NCI-H2196 treated with DMSO at 0.1 percent for 48 hours (cell line): ENCODE results near the gene SH2B3.
A peak's percentile ranks its signal among the peaks of the same experiment; 100 is the strongest.

ENCODE experiments used
- DNase-seq: peaks from one replicate; lab custom pipeline; 2025; ENCODE audit not compliant: unreplicated experiment; lab: John Stamatoyannopoulos, UW

Gene SH2B3

DNA sequence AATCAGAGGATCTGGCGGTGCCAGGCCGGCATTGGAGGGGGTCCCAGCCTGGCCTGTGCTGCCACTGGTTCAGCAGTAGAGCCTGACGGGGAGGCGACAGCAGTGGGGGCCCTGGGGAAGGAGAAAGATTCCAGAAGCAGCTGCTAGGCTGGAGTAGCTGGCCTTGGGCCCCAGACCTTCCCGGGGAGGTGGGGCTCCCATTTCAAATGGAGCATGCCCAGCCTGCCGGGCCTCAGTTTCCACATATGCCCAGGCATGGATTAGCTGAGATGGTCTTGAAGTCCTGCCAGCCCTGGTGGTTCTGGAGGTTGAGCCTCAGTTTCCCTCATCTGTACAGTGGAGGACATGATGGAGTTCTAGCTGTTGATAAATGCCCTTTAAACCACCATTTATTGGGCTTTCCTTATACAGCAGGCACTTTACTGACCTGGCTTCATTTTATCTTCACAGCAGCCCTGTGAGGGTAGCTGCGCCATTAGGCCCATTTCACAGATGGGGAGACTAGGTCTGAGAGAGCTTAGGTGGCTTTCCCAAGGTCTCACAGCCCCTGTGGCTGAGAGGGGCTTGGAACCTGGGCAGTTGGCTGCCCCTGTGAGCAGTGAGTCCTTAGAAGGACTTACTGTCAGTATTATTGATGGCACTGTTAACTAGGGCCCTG is 21.8 kb downstream of the SH2B3 start:
- DNase-seq = no peak

DNA sequence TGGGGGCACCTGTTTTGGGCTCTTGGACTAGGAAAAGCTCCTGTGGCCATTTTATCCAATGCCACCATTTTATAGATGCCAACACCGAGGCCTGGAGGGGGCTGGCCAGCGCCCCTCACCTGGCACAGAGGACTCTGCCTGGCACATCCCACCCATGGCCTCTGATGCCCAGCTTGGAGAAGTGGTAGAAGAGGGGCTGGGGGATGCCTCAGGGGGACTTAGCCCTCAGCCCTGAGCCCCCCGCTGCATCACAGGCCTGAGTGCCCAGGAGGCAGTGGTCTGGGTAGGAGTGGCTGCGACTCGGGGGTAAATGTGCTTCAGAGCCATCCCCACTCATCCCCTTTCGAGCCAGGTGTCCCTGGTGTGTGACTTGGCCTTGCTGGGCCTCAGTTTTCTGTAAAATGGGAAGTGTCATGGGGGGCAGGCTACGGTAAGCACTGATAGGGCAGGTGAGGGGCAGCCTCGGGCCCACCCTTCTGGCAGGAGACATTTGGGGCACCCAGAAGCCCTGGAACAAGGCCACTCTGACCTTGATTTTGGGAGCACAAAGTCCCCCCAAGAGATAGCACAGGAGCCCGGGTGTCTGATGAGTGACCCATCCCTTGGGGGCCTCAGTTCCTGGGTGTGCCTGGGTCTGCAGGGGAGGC is 22.5 kb downstream of the SH2B3 start:
- no peak for DNase-seq

DNA sequence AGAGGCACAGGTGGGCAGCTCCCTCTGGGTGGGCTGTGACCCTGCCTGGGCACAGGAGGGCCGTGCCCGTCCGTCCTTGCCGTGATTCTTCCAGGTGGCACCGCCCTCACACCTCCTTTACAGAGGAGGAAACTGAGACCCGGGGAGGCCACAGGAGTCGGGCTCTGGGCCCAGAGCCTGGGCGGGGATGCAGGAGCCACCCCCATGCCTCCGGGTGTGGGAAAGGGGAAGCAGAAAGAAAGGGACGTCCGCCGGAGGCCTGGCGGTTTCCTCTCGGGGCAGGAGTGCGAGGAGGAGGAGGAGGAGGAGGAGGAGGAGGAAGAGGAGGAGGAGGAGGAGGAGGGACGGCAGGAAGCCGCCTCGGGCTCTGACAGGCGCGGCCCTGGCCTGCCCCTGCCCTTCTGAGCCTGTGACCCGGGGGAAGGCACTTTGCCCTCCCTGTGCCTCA is 23.0 kb downstream of the SH2B3 start:
- no peak for DNase-seq

DNA sequence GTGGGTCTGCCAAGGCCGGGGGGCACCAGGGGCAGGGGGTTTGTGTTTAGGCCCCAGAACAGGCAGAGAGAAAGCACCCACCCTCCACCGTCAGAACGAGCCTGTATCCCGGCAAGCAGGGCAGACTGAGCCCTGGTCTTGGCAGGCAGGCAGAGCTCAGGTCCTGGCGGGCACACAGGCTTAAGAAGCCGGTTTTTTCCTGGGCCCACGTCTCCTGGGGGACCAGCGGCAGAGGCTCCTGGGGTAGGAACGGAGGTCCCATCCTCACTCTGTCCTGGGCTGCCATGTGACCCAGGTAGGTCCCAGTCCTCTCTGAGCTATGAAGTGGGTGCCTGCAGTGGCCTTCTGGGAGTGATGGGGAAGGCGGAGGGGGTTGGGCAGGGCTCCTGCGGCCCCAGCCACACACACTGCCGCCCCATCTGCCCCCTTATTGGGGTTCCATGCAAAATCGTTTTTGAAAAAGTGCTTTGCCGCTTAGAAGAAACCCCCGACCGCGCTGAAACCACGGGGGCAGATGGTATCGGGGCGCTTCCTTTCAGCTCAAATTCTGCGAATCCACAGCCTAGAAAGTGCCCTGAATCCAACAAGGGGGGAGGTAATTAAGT is 24.2 kb downstream of the SH2B3 start:
- DNase-seq = no peak

DNA sequence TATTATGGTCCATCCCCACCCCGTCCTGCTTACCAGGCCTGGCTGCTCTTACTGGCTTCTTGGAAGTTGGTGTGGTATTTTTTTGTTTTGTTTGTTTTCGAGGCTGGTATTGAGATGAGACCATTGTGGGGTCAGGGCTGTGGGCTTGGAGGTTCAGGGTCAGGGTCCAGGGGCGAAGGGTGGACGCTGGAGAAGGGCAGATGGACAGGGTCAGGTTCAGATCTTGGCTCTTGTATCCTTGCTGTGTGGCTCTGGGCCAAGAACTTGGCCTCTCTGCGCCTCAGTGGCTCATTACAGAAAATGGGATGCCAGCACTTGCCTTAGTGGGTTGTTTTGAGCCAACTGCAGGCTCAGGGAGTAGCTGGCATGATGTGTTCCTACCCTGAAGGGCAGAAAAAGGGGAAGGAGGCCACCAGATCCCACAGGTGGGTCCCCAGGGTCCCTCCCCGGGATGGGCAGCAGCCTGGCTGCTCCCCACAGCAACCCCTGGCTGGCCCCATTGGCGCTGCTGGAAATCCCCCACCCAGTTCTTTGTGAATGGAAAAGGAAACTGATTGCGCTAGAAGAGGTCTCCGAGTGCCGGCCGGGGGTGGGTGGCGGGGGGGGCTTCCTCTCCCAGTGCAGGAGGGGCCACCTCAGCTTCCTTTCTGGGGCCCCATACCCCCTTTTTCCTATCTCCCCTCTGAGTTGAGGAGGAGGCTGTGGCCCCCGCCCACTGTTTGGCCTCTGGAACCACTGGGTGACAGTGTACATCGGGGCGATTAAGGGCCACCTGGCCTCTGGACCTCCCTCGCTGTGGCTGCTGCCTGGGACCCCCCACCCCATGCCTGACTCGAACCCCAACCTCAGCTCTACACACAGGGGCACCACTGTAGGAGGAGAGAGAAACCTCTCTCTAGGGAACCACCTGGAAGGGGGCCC is 25.0 kb downstream of the SH2B3 start:
- DNase-seq = no peak

DNA sequence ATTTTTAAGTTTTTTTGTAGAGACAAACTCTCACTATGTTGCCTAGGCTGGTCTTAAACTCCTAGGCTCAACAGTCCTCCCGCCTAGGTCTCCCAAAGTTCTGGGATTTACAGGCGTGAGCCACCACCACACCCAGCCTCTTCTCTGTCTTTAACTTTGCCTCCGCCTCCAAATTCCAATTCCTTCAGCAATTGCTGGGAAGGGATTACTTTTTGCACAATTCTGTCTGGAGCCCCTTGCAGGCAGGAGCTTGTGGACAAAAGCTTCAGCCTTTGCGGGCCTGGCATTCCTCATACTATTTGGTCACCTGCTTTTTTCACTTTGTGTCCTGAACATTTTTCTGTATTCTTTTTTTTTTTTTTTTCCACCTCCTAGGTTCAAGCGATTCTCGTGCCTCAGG is 26.0 kb downstream of the SH2B3 start:
- no peak for DNase-seq

DNA sequence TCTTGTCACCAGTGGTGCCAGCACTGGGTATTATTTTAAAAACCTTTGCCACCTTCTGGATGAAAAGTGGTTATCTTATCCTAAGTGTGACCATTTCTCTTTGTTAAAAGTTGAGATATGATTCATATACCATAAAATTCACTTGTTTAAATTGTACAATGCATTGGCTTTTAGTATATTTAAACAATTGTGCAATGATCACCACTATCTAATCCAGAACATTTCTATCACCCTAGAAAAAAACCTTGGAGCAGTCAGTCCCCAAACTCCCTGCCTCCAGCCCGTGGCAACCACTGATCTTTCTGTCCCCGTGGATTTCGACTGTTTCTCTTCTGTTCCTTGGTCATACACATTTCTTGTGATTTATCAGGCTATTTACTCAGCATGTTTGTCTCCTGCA is 28.3 kb downstream of the SH2B3 start:
- DNase-seq = no peak

DNA sequence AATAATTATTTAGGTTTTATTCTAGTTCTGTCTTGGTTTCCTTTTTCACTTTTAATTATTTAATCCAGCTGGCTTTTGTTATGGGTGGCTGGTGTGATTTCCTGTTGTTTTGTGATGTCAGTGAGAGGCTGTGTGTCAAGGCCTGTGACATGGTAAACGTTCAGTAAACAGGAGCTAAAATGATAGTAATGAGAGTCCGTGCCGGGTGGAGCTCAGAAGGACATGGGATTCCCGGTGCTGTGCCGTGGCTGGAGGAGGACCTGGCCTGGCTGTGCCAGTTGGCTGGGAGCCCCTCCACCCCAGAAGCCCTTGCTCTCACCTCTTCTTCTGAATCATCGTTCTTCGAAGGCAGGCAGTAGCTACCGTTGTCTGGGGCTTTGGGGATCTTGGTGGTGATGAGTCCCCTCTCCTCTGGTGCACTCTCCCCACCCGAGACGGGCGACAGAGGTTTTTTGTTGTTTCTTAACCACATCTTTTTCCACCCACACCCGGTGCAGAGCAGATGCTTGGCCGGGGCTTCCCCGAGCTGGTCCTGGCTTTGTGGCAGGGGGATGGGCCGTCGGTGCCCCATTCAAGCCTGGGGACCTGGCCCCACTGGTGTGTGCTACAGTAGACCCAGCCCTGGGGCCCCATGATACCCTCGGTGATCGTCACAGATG is 29.1 kb downstream of the SH2B3 start:
- DNase-seq = peak; percentile 39

DNA sequence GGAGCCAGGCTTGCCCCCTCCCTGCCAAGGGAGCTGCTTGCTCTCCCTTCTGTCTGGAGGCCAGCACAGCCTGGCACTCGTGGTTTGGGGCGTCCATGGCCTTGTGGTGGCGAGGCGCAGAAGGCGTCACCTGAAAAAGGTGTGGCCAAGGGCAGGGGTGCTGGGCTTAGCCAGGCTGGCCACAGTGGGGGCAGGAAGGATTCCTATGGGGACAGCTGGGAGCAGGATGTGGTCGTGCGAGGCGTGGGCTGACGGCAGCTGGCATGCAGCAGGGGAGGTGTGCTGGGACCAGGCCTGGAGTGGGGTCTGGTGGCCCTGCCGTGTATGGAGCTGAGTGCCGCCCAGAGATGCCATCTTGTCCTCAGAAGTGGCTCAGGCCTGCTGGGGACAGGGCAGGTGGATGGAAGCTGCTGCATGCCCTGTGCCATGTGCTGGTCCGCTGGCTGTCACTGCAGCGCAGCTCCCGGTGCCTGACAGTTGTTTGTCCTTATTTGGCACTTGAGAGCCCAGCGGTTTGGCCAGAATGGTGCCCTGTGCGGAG is 30.0 kb downstream of the SH2B3 start:
- no peak for DNase-seq

DNA sequence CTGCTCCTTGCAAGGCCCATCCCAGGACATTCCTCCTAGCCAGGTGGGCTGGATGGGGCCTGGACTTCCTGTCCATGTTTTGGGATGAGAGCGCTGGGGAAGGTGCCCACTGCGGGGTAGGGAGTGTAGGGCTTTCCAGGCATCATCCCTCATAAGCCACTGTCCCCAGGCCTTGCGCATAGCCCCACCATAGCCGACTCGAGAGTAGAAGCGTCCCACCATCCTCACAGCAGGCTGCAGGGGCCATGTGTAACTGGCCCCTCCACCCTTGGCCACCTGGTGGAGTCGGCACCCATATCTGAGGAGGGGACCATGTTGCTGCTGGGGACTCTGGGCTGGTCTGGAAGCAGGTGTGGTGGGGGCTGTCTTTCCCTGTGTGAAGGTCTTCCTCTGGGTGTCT is 30.5 kb downstream of the SH2B3 start:
- DNase-seq = no peak

DNA sequence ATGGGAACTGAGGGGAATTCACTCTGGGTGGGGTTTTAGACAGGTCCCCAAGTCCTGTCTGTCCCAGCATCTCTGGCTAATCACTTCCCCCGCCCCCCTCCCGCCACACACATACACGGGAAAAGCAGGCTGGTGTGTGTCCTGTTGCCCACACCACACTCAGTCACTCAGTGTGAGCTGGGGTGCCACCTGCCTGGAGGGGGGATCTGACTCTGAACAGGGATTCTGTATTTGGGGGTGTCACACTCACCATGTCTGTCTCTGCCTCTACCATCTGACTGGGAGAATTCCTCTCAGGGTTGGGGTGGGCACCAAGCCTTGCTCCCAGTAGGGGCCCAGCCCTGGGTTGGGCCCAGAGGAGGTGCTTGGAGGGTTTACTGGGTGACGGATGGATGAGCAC is 31.1 kb downstream of the SH2B3 start:
- no peak for DNase-seq

DNA sequence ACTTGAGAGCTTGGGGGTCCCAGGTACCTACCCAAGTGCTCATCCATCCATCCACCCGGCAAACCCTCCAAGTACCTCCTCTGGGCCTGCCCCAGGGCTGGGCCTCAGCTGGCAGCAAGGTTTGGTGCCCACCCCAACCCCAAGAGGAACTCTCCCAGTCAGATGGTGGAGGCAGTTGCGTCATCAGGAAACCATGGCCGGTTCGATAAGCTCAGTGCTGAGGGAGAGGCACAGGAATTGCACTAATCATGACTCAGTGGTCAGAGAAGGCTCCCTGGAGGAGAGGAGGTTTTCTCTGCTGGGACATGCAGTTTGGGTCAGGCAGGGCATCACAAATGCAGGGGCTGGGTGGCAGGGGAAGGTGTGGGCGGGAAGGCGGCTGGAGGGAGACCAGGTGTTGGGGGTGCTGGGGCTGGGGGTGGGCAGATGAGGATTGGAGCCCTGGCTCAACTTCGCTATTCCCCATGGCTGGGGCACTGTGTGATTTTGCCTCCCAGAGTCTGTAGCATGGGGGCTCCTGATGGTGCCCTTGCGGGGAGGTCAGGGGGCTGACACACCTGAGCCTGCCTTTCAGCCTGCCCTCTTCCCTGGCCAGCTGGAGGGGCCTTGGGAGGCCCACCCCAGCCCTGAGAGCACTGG is 32.2 kb downstream of the SH2B3 start:
- DNase-seq = no peak

DNA sequence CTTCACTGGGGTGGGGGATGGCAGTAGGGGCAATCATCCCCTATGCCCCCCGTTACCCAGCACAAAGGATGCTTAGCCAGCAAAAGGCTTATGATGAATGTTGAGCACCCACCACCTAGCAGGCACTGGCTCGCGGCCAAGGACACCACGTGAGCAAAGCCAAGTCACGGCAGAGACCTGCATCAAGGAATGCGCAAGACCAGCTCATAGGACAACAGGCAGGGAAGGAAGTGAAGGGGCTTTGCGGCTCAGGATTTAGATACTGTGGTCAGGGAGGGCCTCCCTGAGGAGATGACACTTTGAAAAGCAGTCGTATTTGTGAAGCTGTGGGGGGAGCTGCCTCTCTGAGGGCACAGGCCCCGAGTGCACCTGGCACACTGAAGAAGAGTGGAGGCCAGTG is 32.8 kb downstream of the SH2B3 start:
- DNase-seq = no peak

DNA sequence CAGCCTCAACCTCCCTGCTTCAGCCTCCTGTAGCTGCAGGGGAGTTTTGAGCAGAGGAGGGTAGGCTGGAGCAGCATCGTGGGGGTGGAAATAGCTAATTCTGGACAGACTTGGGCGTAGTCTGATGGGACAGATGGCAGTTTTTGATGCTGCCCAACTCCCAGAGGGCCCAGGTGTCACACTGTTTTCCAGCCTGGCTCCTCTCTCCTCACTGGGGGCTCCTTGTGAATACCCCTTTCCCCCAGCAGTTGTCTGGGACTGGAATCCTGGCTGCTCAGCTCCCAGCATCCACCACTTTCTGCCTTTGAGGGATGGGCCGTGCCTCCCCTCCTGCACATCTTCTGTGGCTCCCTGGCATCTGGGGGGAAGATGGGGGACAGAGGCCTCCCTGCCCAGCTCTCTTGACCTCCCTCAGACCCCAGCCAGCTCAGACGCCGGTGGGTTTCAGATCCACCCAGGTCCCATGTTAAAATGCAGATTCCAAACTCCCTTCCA is 34.0 kb downstream of the SH2B3 start:
- DNase-seq = no peak

DNA sequence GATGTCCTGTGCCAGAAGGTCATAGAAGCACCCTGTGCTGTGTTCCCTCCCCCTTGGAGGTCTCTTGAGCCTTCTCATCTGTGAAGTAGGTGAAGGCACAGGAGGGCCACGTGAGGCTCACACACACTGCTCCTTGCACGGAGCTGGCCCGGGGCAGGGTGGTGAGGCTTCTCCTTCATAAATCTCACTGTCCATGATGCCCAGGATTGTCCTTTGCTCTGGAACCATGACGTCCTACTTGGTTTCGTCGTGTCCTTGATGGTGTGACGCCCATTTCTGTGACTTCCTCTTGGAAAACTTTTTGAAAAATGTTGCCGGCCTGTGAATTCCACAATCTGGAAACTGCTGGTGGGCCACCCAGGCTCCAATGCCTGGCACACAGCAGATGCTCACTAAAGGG is 34.4 kb downstream of the SH2B3 start:
- no peak for DNase-seq

DNA sequence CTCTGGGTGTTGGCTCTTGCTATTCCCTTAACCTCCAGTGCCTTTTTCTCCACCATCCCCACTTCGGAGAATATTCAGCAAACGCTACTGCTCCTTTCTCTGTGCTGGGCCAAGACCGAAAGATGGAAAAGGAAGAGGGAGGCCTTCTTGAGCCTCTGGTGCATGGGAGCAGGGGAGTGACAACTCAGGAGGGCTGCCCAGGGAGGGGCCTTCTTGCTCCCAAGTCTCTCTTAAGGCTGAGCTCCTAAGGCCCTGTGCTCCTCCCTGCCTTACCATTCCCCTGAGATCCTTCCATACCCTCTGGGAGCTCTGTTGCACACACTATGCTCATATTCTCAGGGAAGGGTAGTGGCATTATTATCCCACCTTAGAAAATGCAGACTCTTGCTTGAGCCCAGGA is 34.9 kb downstream of the SH2B3 start:
- no peak for DNase-seq

DNA sequence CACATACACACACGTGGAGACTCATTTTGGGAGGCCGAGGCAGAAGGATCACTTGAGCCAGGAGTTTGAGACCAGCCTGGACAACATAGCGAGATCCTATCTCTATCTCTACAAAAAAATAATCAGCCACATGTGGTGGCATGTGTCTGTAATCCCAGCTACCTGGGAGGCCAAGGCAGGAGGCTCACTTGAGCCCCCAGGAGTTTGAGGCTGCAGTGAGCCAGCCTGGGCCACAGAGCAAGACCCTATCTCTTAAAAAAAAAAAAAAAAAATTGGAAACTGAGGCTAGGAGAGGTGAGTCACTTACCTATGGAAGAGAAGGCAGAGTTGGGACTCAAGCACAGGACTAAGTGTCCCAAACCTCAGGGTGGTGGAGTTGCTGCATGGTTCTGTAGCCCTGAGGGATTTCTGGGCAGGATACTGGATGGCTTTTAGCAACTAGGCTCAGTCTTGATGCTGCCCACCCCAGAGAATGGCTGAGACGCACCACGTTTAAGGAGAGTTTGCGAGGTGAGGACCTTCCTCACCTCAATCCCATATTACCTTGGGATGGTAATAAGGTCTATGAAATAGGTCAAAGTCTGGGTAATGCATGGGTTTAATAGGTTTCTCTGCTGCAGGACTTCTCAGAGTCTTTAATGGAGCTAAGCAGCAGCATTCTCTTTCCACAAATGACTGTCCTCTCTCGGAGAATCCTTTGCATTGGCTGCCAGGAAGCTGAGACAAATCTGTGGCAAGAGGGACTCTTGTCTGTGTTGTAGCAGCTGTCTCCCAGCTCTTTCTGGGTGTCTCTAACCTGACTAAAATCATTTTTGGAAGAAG is 35.6 kb downstream of the SH2B3 start:
- no peak for DNase-seq

DNA sequence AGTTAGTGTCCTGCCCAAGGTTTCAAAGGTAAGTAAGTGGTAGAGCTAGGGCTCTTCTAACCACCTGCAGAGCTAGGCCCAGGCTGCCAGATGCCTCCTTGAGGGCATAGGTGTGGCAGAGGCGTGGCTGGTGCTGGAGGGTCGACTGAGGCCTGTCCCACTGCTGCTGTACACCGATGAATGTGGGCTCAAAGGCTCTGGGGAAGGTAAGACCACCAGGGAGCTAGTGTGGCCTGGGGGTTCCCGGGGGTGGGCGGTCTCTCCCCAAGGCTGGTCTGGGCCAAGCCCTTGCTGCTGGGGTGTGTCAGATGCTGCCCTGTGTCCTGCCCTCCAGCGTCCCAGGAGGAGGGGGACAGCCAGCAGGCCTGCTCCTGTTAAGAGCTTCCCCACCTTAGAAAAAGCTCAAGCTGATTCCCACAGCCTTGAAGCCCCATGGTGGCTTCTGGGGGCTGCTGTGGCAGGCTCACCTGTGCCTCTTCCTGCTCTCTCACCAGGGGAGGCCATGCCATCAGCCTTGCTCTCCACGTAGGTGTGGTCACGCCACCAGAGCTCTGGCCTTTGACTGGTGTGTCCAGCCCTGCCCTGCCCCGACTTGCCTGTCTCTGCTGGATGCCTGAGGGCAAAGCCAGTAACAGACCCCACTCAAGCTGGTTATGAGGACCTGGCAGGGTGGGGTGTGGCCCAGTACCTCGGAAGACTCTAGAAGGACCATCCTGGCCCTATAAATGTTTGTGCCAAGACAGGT is 36.8 kb downstream of the SH2B3 start:
- no peak for DNase-seq

DNA sequence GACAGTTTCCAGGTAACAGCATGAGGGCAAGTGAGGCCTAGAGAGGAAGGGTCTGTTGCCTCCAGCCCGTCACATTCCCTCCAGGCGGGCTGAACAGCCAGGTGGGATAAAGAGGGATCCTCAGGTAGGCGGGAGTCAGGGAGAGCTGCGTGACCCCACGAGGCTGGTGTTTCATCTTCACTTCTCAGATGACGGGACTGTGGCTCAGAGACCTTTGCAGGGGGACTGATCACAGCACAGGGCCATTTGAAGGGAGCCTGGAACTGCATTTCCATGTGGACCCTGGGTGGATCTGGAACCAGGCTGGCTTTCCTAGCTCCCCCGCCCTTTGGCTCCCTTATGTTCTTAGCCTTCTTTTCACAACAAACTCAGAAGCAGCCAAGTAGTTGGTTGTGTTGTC is 37.4 kb downstream of the SH2B3 start:
- DNase-seq = no peak
